Measurements from ENCODE around the gene MRPL23.

MRPL23 gene

GRCh38 chr11:1988667-1989317 lies 41.7 kb downstream of the MRPL23 start:
- H3K4me2 ChIP-seq (ENCODE audit: low read length) = no peak overlapping the region
- H3K36me3 ChIP-seq (ENCODE audit: insufficient read depth, low read length) = no peaks in the 10 kb centered on the region
- H3K9ac ChIP-seq (ENCODE audit: low read depth, low read length) = no peak overlapping the region
- no peaks in the 10 kb centered on the region for H3K27me3 ChIP-seq (ENCODE audit: control insufficient read depth, insufficient read depth, low read length)
- H3K4me1 ChIP-seq (ENCODE audit: control insufficient read depth, insufficient read depth, low read length) = no peaks in the 10 kb centered on the region
- no peak overlapping the region for H3K4me3 ChIP-seq (ENCODE audit: low read length)
- H3K9me3 ChIP-seq (replicated peaks; ENCODE audit: low read length) = no peaks in the 10 kb centered on the region

DNA sequence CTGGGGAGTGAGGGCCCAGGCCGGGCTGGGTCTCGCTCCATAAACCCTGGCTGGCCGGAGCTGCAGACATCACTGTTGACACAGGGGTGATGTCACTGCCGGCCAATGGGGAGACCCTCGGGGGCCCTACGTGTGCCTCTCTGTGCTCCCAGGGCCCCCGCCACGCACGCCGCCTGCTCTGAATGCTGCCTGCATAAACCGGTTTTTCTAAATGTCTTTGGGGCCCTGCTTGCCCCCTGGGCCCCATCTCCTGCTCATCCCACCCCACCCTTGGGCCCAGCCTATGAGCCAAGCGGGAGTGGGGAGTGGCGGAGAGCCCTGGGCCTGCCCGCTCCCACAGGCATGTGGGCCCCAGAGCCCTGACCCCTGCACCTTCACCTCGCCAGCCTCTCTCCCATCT lies 42.8 kb downstream of the MRPL23 start:
- Histone ChIP-seq H3K36me3 (ENCODE audit: insufficient read depth, low read length) (no peaks in the 10 kb centered on the region), H3K4me3 (ENCODE audit: low read length) (no peak overlapping the region), H3K9me3 (replicated peaks; ENCODE audit: low read length) (no peaks in the 10 kb centered on the region), H3K4me1 (ENCODE audit: control insufficient read depth, insufficient read depth, low read length) (no peaks in the 10 kb centered on the region), H3K4me2 (ENCODE audit: low read length) (no peak overlapping the region), H3K9ac (ENCODE audit: low read depth, low read length) (no peak overlapping the region), H3K27me3 (ENCODE audit: control insufficient read depth, insufficient read depth, low read length) (no peaks in the 10 kb centered on the region)

GRCh38 chr11:1990872-1991578 lies 43.9 kb downstream of the MRPL23 start:
- Histone ChIP-seq H3K4me3 (ENCODE audit: low read length) (no peak overlapping the region), H3K4me2 (ENCODE audit: low read length) (no peak overlapping the region), H3K27me3 (ENCODE audit: control insufficient read depth, insufficient read depth, low read length) (no peaks in the 10 kb centered on the region), H3K9ac (ENCODE audit: low read depth, low read length) (no peak overlapping the region), H3K4me1 (ENCODE audit: control insufficient read depth, insufficient read depth, low read length) (no peaks in the 10 kb centered on the region), H3K36me3 (ENCODE audit: insufficient read depth, low read length) (no peaks in the 10 kb centered on the region), H3K9me3 (replicated peaks; ENCODE audit: low read length) (no peaks in the 10 kb centered on the region)

- Histone ChIP-seq H3K9me3 (replicated peaks; ENCODE audit: low read length) (no peaks in the 10 kb centered on the region), H3K4me2 (ENCODE audit: low read length) (no peak overlapping the region), H3K4me3 (ENCODE audit: low read length) (no peak overlapping the region), H3K4me1 (ENCODE audit: control insufficient read depth, insufficient read depth, low read length) (no peaks in the 10 kb centered on the region), H3K27me3 (ENCODE audit: control insufficient read depth, insufficient read depth, low read length) (no peaks in the 10 kb centered on the region), H3K36me3 (ENCODE audit: insufficient read depth, low read length) (no peaks in the 10 kb centered on the region), H3K9ac (ENCODE audit: low read depth, low read length) (no peak overlapping the region)
Measured at GRCh38 chr11:1992111-1992510, 45.0 kb downstream of the MRPL23 start.

GRCh38 chr11:1994121-1994520 lies 47.0 kb downstream of the MRPL23 start:
- Histone ChIP-seq H3K27me3 (ENCODE audit: control insufficient read depth, insufficient read depth, low read length) (no peaks in the 10 kb centered on the region), H3K4me1 (ENCODE audit: control insufficient read depth, insufficient read depth, low read length) (no peaks in the 10 kb centered on the region), H3K36me3 (ENCODE audit: insufficient read depth, low read length) (no peaks in the 10 kb centered on the region), H3K9ac (ENCODE audit: low read depth, low read length) (no peak overlapping the region), H3K4me2 (ENCODE audit: low read length) (no peak overlapping the region), H3K4me3 (ENCODE audit: low read length) (no peak overlapping the region), H3K9me3 (replicated peaks; ENCODE audit: low read length) (no peaks in the 10 kb centered on the region)

DNA sequence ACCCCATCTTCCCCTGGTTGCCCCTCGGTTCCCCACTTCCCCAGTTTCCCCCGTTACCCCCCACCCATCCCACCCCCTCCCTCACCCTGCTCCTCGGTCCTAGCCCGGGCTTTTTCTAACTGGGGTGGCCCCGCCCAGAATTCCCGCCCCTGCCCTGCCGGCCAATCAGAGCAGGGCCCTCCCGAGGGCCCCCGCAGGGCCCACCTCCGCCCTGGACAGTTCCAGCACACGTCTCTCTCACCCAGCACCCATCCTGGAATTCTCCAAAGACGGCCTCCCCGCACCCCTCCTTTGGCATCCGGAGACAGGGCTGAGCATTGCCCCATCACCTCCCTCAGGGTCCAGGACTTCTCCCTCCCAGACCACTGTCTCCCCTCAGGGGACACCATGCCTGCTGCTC lies 50.6 kb downstream of the MRPL23 start, which contains the start of gene H19:
Gene H19 (minus strand): TSS at position 88 of the 400 bp plus-strand sequence.
- Histone ChIP-seq H3K4me2 (ENCODE audit: low read length) (no peak within 1 kb of the TSS), H3K27me3 (ENCODE audit: control insufficient read depth, insufficient read depth, low read length) (no peaks in the 10 kb centered on the region), H3K4me3 (ENCODE audit: low read length) (no peak within 1 kb of the TSS), H3K9ac (ENCODE audit: low read depth, low read length) (no peak within 1 kb of the TSS), H3K4me1 (ENCODE audit: control insufficient read depth, insufficient read depth, low read length) (no peaks in the 10 kb centered on the region), H3K9me3 (replicated peaks; ENCODE audit: low read length) (no peaks in the 10 kb centered on the region), H3K36me3 (ENCODE audit: insufficient read depth, low read length) (no peaks in the 10 kb centered on the region)

GRCh38 chr11:1998290-1998689 lies 51.2 kb downstream of the MRPL23 start:
- Histone ChIP-seq H3K4me2 (ENCODE audit: low read length) (no peak overlapping the region), H3K9me3 (replicated peaks; ENCODE audit: low read length) (no peaks in the 10 kb centered on the region), H3K9ac (ENCODE audit: low read depth, low read length) (no peak overlapping the region), H3K4me3 (ENCODE audit: low read length) (no peak overlapping the region), H3K4me1 (ENCODE audit: control insufficient read depth, insufficient read depth, low read length) (no peaks in the 10 kb centered on the region), H3K27me3 (ENCODE audit: control insufficient read depth, insufficient read depth, low read length) (no peaks in the 10 kb centered on the region), H3K36me3 (ENCODE audit: insufficient read depth, low read length) (no peaks in the 10 kb centered on the region)

DNA sequence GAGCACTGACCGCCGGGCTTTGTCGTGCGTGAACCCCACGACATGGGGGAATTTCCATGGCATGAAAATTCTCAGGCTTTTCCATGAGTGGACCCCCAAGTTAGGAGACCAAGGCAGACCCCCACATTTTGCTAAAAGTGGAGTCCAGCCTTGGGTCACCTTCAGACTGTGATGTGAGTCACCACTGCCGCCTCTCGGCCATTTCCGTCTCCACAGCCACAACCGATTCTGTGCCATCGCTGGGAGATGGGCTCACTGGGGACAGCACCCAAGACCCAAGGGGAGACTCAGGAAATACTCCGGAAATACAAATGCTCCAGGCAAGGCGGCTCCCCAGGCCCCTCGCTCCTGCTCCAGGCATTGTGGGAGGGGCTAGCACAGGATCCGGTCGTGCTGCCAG lies 51.7 kb downstream of the MRPL23 start:
- no peaks in the 10 kb centered on the region for H3K4me1 ChIP-seq (ENCODE audit: control insufficient read depth, insufficient read depth, low read length)
- no peaks in the 10 kb centered on the region for H3K9me3 ChIP-seq (replicated peaks; ENCODE audit: low read length)
- no peak overlapping the region for H3K4me3 ChIP-seq (ENCODE audit: low read length)
- no peak overlapping the region for H3K4me2 ChIP-seq (ENCODE audit: low read length)
- H3K27me3 ChIP-seq (ENCODE audit: control insufficient read depth, insufficient read depth, low read length) = no peaks in the 10 kb centered on the region
- H3K36me3 ChIP-seq (ENCODE audit: insufficient read depth, low read length) = no peaks in the 10 kb centered on the region
- H3K9ac ChIP-seq (ENCODE audit: low read depth, low read length) = no peak overlapping the region

GRCh38 chr11:2002042-2002776 lies 55.1 kb downstream of the MRPL23 start:
- H3K36me3 ChIP-seq (ENCODE audit: insufficient read depth, low read length) = no peaks in the 10 kb centered on the region
- no peak overlapping the region for H3K4me2 ChIP-seq (ENCODE audit: low read length)
- no peak overlapping the region for H3K4me3 ChIP-seq (ENCODE audit: low read length)
- no peaks in the 10 kb centered on the region for H3K27me3 ChIP-seq (ENCODE audit: control insufficient read depth, insufficient read depth, low read length)
- H3K9ac ChIP-seq (ENCODE audit: low read depth, low read length) = no peak overlapping the region
- H3K4me1 ChIP-seq (ENCODE audit: control insufficient read depth, insufficient read depth, low read length) = no peaks in the 10 kb centered on the region
- no peaks in the 10 kb centered on the region for H3K9me3 ChIP-seq (replicated peaks; ENCODE audit: low read length)

DNA sequence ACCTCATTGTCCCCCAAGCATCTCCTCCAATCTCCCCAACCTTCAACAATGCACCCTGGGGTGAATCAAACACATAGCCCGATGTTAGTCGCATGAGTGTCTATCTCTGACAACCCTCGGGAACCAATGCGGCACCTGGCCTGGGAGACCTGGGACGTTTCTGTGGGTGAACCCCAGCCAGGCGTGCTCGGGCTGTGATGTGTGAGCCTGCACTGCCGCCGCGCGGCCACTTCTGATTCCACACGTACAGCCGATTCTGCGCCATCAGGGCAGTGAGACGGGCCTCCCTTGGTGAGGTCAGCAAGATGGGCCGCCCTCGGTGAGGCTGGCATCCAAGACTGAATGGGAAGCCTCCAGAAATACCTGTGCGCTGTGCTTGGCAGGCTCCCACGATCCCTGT lies 55.7 kb downstream of the MRPL23 start:
- H3K4me1 ChIP-seq (ENCODE audit: control insufficient read depth, insufficient read depth, low read length) = no peaks in the 10 kb centered on the region
- no peak overlapping the region for H3K4me2 ChIP-seq (ENCODE audit: low read length)
- H3K4me3 ChIP-seq (ENCODE audit: low read length) = no peak overlapping the region
- no peaks in the 10 kb centered on the region for H3K9me3 ChIP-seq (replicated peaks; ENCODE audit: low read length)
- no peak overlapping the region for H3K9ac ChIP-seq (ENCODE audit: low read depth, low read length)
- H3K36me3 ChIP-seq (ENCODE audit: insufficient read depth, low read length) = no peaks in the 10 kb centered on the region
- no peaks in the 10 kb centered on the region for H3K27me3 ChIP-seq (ENCODE audit: control insufficient read depth, insufficient read depth, low read length)

GRCh38 chr11:2004466-2004865 lies 57.3 kb downstream of the MRPL23 start:
- no peak overlapping the region for H3K9ac ChIP-seq (ENCODE audit: low read depth, low read length)
- H3K4me3 ChIP-seq (ENCODE audit: low read length) = no peak overlapping the region
- H3K9me3 ChIP-seq (replicated peaks; ENCODE audit: low read length) = no peaks in the 10 kb centered on the region
- no peak overlapping the region for H3K4me2 ChIP-seq (ENCODE audit: low read length)
- H3K4me1 ChIP-seq (ENCODE audit: control insufficient read depth, insufficient read depth, low read length) = no peaks in the 10 kb centered on the region
- H3K36me3 ChIP-seq (ENCODE audit: insufficient read depth, low read length) = no peaks in the 10 kb centered on the region
- no peaks in the 10 kb centered on the region for H3K27me3 ChIP-seq (ENCODE audit: control insufficient read depth, insufficient read depth, low read length)

Data from skeletal muscle satellite cell (primary cell).